Measurements from ENCODE around the gene PDE4D. TPM values are rescaled to one million over a fixed set of nuclear protein-coding genes. Genes with fewer than 3 reads are reported as not detected.

The PDE4D gene
- total RNA-seq, 4 donors from 2014 or later = 6.7 to 21.0 (median 15.0) TPM

GRCh38 chr5:59276325-59276675 is 617.2 kb downstream of the PDE4D start:
- TF ChIP-seq POLR2A (IDR thresholded peaks at IDR 0.05) (no peak), CTCF (IDR thresholded peaks at IDR 0.05) (no peak)
- 24 to 32% methylated on average over 2 of the region's 2 CpGs for WGBS, 2 donors
- DNase-seq (ENCODE audit: low spot score in 2 of 2) = no peak
- H3K4me3 ChIP-seq (ENCODE audit: low read depth, poor library complexity, severe bottlenecking) = no peak overlapping the region
- intact Hi-C loops (cut with DNase I; ENCODE audit: low total_unique reads) = no loop called here

GRCh38 chr5:59275510-59276324 is 617.8 kb downstream of the PDE4D start:
- intact Hi-C loops (cut with DNase I; ENCODE audit: low total_unique reads) = no loop called here
- WGBS, 2 donors = 4 to 8% methylated on average over 16 of the region's 16 CpGs
- TF ChIP-seq CTCF (IDR thresholded peaks at IDR 0.05) = no peak
- TF ChIP-seq POLR2A (IDR thresholded peaks at IDR 0.05) = no peak
- peak overlapping the region; percentile 10 for H3K4me3 ChIP-seq (ENCODE audit: low read depth, poor library complexity, severe bottlenecking)
- DNase-seq (ENCODE audit: low spot score in 2 of 2) = peak in 1 of 2 donors; percentile 19

- WGBS, 2 donors = 10 to 16% methylated on average over 5 of the region's 5 CpGs
- TF ChIP-seq CTCF (IDR thresholded peaks at IDR 0.05) (no peak), POLR2A (IDR thresholded peaks at IDR 0.05) (no peak)
- H3K4me3 ChIP-seq (ENCODE audit: low read depth, poor library complexity, severe bottlenecking) = no peak overlapping the region
- DNase-seq (ENCODE audit: low spot score in 2 of 2) = no peak
- intact Hi-C loops (cut with DNase I; ENCODE audit: low total_unique reads) = no loop called here
Measured at GRCh38 chr5:59275170-59275509, 618.4 kb downstream of the PDE4D start.

GRCh38 chr5:59274106-59274636 is 619.4 kb downstream of the PDE4D start:
- TF ChIP-seq POLR2A (IDR thresholded peaks at IDR 0.05) (no peak), CTCF (IDR thresholded peaks at IDR 0.05) (no peak)
- WGBS, 2 donors = 68 to 69% methylated on average over 4 of the region's 4 CpGs
- intact Hi-C loops (cut with DNase I; ENCODE audit: low total_unique reads) = no loop called here
- no peak overlapping the region for H3K4me3 ChIP-seq (ENCODE audit: low read depth, poor library complexity, severe bottlenecking)
- no peak for DNase-seq (ENCODE audit: low spot score in 2 of 2)

GRCh38 chr5:59272809-59273427 is 620.6 kb downstream of the PDE4D start:
- WGBS, 2 donors = 67 to 75% methylated on average over 3 of the region's 3 CpGs
- H3K4me3 ChIP-seq (ENCODE audit: low read depth, poor library complexity, severe bottlenecking) = no peak overlapping the region
- no peak for TF ChIP-seq POLR2A (IDR thresholded peaks at IDR 0.05)
- intact Hi-C loops (cut with DNase I; ENCODE audit: low total_unique reads) = no loop called here
- no peak for DNase-seq (ENCODE audit: low spot score in 2 of 2)

GRCh38 chr5:59268756-59269415 is 624.6 kb downstream of the PDE4D start:
- no peak overlapping the region for H3K4me3 ChIP-seq (ENCODE audit: low read depth, poor library complexity, severe bottlenecking)
- no peak for DNase-seq (ENCODE audit: low spot score in 2 of 2)
- intact Hi-C loops (cut with DNase I; ENCODE audit: low total_unique reads) = no loop called here
- WGBS, 2 donors = 91 to 94% methylated on average over 4 of the region's 4 CpGs
- TF ChIP-seq POLR2A (IDR thresholded peaks at IDR 0.05) = no peak
- TF ChIP-seq CTCF (IDR thresholded peaks at IDR 0.05) = no peak
